ENCODE results near the gene LRRC39. TPM values are rescaled to one million over a fixed set of nuclear protein-coding genes. Genes with fewer than 3 reads are reported as not detected.

LRRC39 gene
- total RNA-seq, 1 donor from 2014 or later = 1.2 TPM

- H3K4me3 ChIP-seq = no peak overlapping the region
- TF ChIP-seq CTCF (IDR thresholded peaks at IDR 0.05) (no peak), POLR2A (IDR thresholded peaks at IDR 0.05) (no peak), POLR2AphosphoS5 (IDR thresholded peaks at IDR 0.05; ENCODE audit: insufficient read depth in 1 of 2, low read depth in 1 of 2) (no peak)
- no peak overlapping the region for H3K27ac ChIP-seq
- H3K27me3 ChIP-seq = no peaks in the 10 kb centered on the region
- no peak for DNase-seq (ENCODE audit: extremely low spot score in 2 of 2)
- no peaks in the 10 kb centered on the region for H3K9me3 ChIP-seq
- H3K36me3 ChIP-seq = peaks cover 0 to 8% of the 10 kb centered on the region in 2 donors
- no peaks in the 10 kb centered on the region for H3K4me1 ChIP-seq
- intact Hi-C loops (cut with DNase I) = no loop called here
Measured at GRCh38 chr1:100100202-100100601, 77.9 kb downstream of the LRRC39 start.

Small RNA genes lying within 50 kb of the gene (small RNA-seq; reads per million reads assigned to genes)
- gene AC093019.1 (not detected), gene RPL23AP90 (not detected)

Other genes with a start within 250 kb of the LRRC39 start
- 31.9 TPM for gene SLC35A3, start 208.3 kb downstream of the LRRC39 start, total RNA-seq
- gene SASS6, start 45.3 kb downstream of the LRRC39 start, total RNA-seq = 3.4 TPM
- gene TRMT13, start 45.1 kb downstream of the LRRC39 start, total RNA-seq = 14.5 TPM
- 7.4 TPM for gene DBT, start 71.6 kb upstream of the LRRC39 start, total RNA-seq
- gene RTCA, start 88.0 kb upstream of the LRRC39 start, total RNA-seq = 14.5 TPM
- 14.5 TPM for gene CDC14A, start 174.2 kb upstream of the LRRC39 start, total RNA-seq